ENCODE data around the gene DNMT3A.

GRCh38 chr2:25298776-25299431 lies 42.8 kb downstream of the DNMT3A start:
- TF ChIP-seq CTCF (IDR thresholded peaks at IDR 0.05) (no peak), EP300 (IDR thresholded peaks at IDR 0.05) (no peak), POLR2AphosphoS5 (IDR thresholded peaks at IDR 0.05) (no peak), POLR2A (IDR thresholded peaks at IDR 0.05) (no peak)

Data from stomach (tissue), 4 donors.